ENCODE data around the gene TRIM51. TPM values are rescaled to one million over a fixed set of nuclear protein-coding genes. Genes with fewer than 3 reads are reported as not detected.

The TRIM51 gene
- total and polyA plus RNA-seq, 10 donors = not detected

- no peak within 1 kb of the TSS for H3K27ac ChIP-seq
- DNase-seq = no peak
- intact Hi-C loops (cut with DNase I; ENCODE audit: low total_unique reads) = no loop called here
- H3K4me1 ChIP-seq = no peaks in the 10 kb centered on the region
- H3K4me3 ChIP-seq = no peak within 1 kb of the TSS
- H3K27me3 ChIP-seq (replicated peaks in 1 of 7) = no peaks in the 10 kb centered on the region
- TF ChIP-seq CTCF (IDR thresholded peaks at IDR 0.05 in 8 of 11, conservative IDR thresholded peaks at IDR 0.05 in 3 of 11) (no peak), POLR2AphosphoS5 (IDR thresholded peaks at IDR 0.05) (no peak), POLR2A (IDR thresholded peaks at IDR 0.05) (no peak)
- H3K36me3 ChIP-seq = no peaks in the 10 kb centered on the region
- 54 to 77% (median 66%) methylated on average over 2 of the region's 2 CpGs for WGBS, 5 donors
- peaks cover 0 to 6% (median 0%) of the 10 kb centered on the region in 8 donors for H3K9me3 ChIP-seq
These were observed 53.2 kb downstream of the TRIM51 start, which contains the start of gene OR5I1 for GRCh38 chr11:55936300-55936699. OR5I1 (minus strand) TSS chr11:55936400; CDS start chr11:55936400, 0 bp downstream.

Small RNA genes lying within 50 kb of the gene (small RNA-seq; reads per million reads assigned to genes)
- gene AC036111.3 = 0 reads per million in 4 donors

Other genes with a start within 250 kb of the TRIM51 start
- not detected for gene OR4P4, start 248.2 kb upstream of the TRIM51 start, total RNA-seq
- gene OR4P4, start 248.2 kb upstream of the TRIM51 start, polyA plus RNA-seq = not detected
- gene OR4S2, start 235.0 kb upstream of the TRIM51 start, total RNA-seq = not detected
- gene OR4S2, start 235.0 kb upstream of the TRIM51 start, polyA plus RNA-seq = not detected
- gene OR4C6, start 221.1 kb upstream of the TRIM51 start, total RNA-seq = not detected
- gene OR4C6, start 221.1 kb upstream of the TRIM51 start, polyA plus RNA-seq = not detected
- gene OR5D13, start 109.9 kb upstream of the TRIM51 start, total RNA-seq = not detected
- gene OR5D13, start 109.9 kb upstream of the TRIM51 start, polyA plus RNA-seq = not detected
- gene OR5D14, start 87.7 kb upstream of the TRIM51 start, total RNA-seq = not detected
- gene OR5D14, start 87.7 kb upstream of the TRIM51 start, polyA plus RNA-seq = not detected
- not detected for gene OR5L1, start 71.9 kb upstream of the TRIM51 start, total RNA-seq
- gene OR5L1, start 71.9 kb upstream of the TRIM51 start, polyA plus RNA-seq = not detected
- gene OR5D18, start 63.7 kb upstream of the TRIM51 start, total RNA-seq = not detected
- not detected for gene OR5D18, start 63.7 kb upstream of the TRIM51 start, polyA plus RNA-seq
- gene OR5L2, start 56.1 kb upstream of the TRIM51 start, total RNA-seq = not detected
- not detected for gene OR5L2, start 56.1 kb upstream of the TRIM51 start, polyA plus RNA-seq
- not detected for gene OR5D16, start 44.5 kb upstream of the TRIM51 start, total RNA-seq
- not detected for gene OR5D16, start 44.5 kb upstream of the TRIM51 start, polyA plus RNA-seq
- gene OR5W2, start 31.3 kb downstream of the TRIM51 start, total RNA-seq = not detected
- not detected for gene OR5W2, start 31.3 kb downstream of the TRIM51 start, polyA plus RNA-seq
- not detected for gene OR5I1, start 53.1 kb downstream of the TRIM51 start, total RNA-seq
- not detected for gene OR5I1, start 53.1 kb downstream of the TRIM51 start, polyA plus RNA-seq
- not detected for gene OR10AG1, start 86.6 kb downstream of the TRIM51 start, total RNA-seq
- not detected for gene OR10AG1, start 86.6 kb downstream of the TRIM51 start, polyA plus RNA-seq
- gene OR5F1, start 111.3 kb downstream of the TRIM51 start, total RNA-seq = not detected
- not detected for gene OR5F1, start 111.3 kb downstream of the TRIM51 start, polyA plus RNA-seq
- not detected for gene OR5AS1, start 144.4 kb downstream of the TRIM51 start, total RNA-seq
- not detected for gene OR5AS1, start 144.4 kb downstream of the TRIM51 start, polyA plus RNA-seq
- not detected for gene OR8I2, start 210.0 kb downstream of the TRIM51 start, total RNA-seq
- not detected for gene OR8I2, start 210.0 kb downstream of the TRIM51 start, polyA plus RNA-seq
- gene OR8H2, start 220.4 kb downstream of the TRIM51 start, total RNA-seq = not detected
- gene OR8H2, start 220.4 kb downstream of the TRIM51 start, polyA plus RNA-seq = under 1 TPM in 1 of 3 donors, not detected in 2; 0.10 TPM
- not detected for gene OR8H3, start 239.1 kb downstream of the TRIM51 start, total RNA-seq
- gene OR8H3, start 239.1 kb downstream of the TRIM51 start, polyA plus RNA-seq = not detected

All from spleen (tissue), 11 donors.